RWPE1 (cell line): ENCODE data around the gene AGAP1.

Experiments
- CTCF ChIA-PET: fragments of 350-600 bp; sonication (Branson Sonifier 250); formaldehyde crosslinking; extraction: SDS; loops from one replicate; lab custom pipeline; 2021; lab: Yijun Ruan, JAX
- POLR2A ChIA-PET: fragments of 400-600 bp; formaldehyde crosslinking; extraction: SDS; loops from one replicate; lab custom pipeline; 2020; ENCODE audit warnings: antibody characterized with exemption; ENCODE audit not compliant: low non-redundant PET; lab: Yijun Ruan, JAX
- DNase-seq: peaks from one replicate; pipeline ENCODE4 v3.0.0; 2012; ENCODE audit warnings: low spot score
- H3K27ac ChIP-seq: fragments of 450-650 bp; 2 replicates; pipeline ENCODE4 v1.5.1; 2017
- CTCF ChIP-seq: fragments of 450-650 bp; conservative IDR thresholded peaks from 2 replicates; pipeline ENCODE4 v1.5.1; 2017; ENCODE audit warnings: low read depth, mild to moderate bottlenecking

Gene AGAP1

DNA sequence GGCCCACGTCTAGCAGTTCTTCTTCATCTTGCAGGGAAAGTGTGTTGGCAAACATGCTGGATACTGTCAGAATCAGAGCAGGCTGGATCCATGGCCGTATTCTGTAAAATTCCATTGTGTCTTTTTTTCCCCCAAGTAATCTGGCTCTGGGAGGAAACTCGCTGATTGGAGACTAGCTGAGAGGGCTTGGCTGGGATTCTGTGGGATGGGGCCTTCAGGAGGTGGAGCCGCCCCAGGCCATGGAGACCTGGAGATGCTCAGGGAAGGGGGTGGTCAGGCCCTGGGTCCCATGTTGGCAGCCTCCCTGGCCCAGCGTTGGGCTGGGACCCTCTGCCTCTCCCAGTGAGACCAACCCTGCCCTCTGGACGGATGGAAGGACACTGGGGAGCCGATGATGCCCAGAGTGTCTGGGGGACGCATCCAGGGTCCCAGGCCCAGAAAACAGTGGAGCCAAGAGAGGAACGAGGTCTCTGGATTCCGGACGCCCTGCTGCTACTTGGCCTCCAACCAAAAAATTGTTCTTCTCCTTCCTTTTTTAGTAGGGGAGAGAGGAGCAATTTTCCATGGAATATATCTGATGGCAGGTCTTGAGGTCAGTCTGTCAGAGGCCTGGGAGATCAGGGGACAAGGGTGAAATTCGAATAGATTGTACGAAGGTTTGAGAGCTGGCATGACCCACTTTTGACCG, 114.5 kb downstream of the AGAP1 start:
- ChIA-PET CTCF (interaction anchor here (0.6 to 0.8 kb wide), 2 partner anchors 454 to 1610 kb away, joined by 3 to 4 read pairs; no protein-coding TSS in a partner anchor), POLR2A (no interaction called here)

GRCh38 chr2:235609321-235609720, 115.5 kb downstream of the AGAP1 start:
- ChIA-PET CTCF (interaction anchor here (0.6 to 1.2 kb wide), 4 partner anchors 11 to 171 kb away, joined by 3 read pairs; no protein-coding TSS in a partner anchor), POLR2A (no interaction called here)
- TF ChIP-seq CTCF: no peak
- H3K27ac ChIP-seq: no peak overlapping the region
- DNase-seq: no peak

More for the DNA sequence above, 114.5 kb downstream of the AGAP1 start:
- TF ChIP-seq CTCF: no peak
- H3K27ac ChIP-seq: no peak overlapping the region
- no peak for DNase-seq

DNA sequence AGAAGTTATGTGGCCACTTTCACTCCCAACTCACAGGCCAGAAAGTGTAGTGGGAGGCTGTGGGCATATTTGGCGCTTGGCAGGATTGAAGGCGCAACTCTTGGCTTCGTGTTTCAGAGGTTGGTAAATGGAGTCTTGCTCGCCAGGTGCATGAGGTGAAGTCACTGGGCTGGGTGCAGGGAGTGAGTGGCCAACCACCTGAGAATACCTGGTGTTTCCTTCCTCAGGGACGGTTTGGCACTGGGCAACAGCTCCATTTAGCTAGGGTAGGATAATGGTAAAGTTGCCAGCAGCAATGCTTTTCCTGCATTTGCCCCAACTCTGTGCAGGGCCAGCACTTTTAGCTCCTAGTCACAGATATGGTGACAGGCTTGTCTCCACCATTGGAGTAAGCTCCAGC, 115.9 kb downstream of the AGAP1 start:
- no peak for DNase-seq
- ChIA-PET POLR2A (no interaction called here), CTCF (interaction anchor here (0.6 to 1.2 kb wide), 6 partner anchors 11 to 476 kb away, joined by 3 to 4 read pairs (median 3); no protein-coding TSS in a partner anchor)
- no peak overlapping the region for H3K27ac ChIP-seq
- TF ChIP-seq CTCF: no peak

GRCh38 chr2:235610696-235611257, 116.9 kb downstream of the AGAP1 start:
- DNase-seq: no peak
- POLR2A ChIA-PET: no interaction called here
- no peak for TF ChIP-seq CTCF
- no peak overlapping the region for H3K27ac ChIP-seq
- CTCF ChIA-PET: interaction anchor here (0.6 kb wide), 1 partner anchor 16 kb away, joined by 3 read pairs; no protein-coding TSS in a partner anchor

DNA sequence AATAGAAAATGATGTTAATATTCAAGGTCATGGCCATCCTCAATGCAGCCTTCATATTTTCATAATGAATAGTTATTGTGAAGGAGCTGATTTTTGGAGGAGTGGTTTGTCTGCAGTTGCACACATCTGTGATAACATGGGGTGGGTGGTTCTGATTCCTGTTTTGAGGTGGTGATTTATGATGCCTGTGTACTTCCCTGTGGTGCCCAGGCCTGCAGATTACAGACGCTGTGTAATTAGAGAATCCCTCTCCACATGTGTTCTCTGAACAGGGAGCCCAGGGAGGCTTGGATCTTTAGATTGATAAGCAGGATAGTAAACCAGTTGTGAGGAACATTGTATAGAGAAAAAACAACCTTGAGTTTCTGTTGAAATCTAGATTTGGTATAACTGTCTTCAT, 117.5 kb downstream of the AGAP1 start:
- H3K27ac ChIP-seq: no peak overlapping the region
- ChIA-PET POLR2A (no interaction called here), CTCF (interaction anchor here (0.6 kb wide), 1 partner anchor 16 kb away, joined by 3 read pairs; no protein-coding TSS in a partner anchor)
- TF ChIP-seq CTCF: no peak
- DNase-seq: no peak

- no peak overlapping the region for H3K27ac ChIP-seq
- no peak for DNase-seq
- ChIA-PET POLR2A (no interaction called here), CTCF (no interaction called here)
- TF ChIP-seq CTCF: no peak
These were observed 117.9 kb downstream of the AGAP1 start for GRCh38 chr2:235611756-235612155.
